ENCODE measurements around the gene COPZ1.

Gene COPZ1

GRCh38 chr12:54398995-54399793 lies 74.3 kb downstream of the COPZ1 start:
- DNase-seq, result peak; percentile 29

- no peak for DNase-seq
Measured at GRCh38 chr12:54401119-54401518, 76.2 kb downstream of the COPZ1 start.

Measured in DMS153 (cell line).